ENCODE measurements around the gene BCKDK.

BCKDK gene

GRCh38 chr16:31074814-31075183 is 33.4 kb upstream of the BCKDK start:
- no peak for DNase-seq (ENCODE audit: extremely low spot score)
- TF ChIP-seq PKNOX1 (IDR thresholded peaks at IDR 0.05): no peak
- TF ChIP-seq L3MBTL2 (conservative IDR thresholded peaks at IDR 0.05): 0 out of 2 replicates have a peak, but pooled peaks have one; percentile 1
- ChIA-PET CTCF (no interaction called here), POLR2A (interaction anchor here (1.0 to 2.8 kb wide), 9 partner anchors 10 to 121 kb away, joined by 3 to 23 read pairs (median 9); partner anchors contain the start of genes KAT8, STX4 and VKORC1)

- POLR2A ChIA-PET: interaction anchor here (1.2 kb wide), 1 partner anchor 13 kb away, joined by 3 read pairs; the partner anchor contains the start of gene PRSS53
- TF ChIP-seq FOXM1 (IDR thresholded peaks at IDR 0.05; ENCODE audit: borderline replicate concordance): no peak
- TF ChIP-seq TARDBP (IDR thresholded peaks at IDR 0.05): no peak
- TF ChIP-seq HDGF (IDR thresholded peaks at IDR 0.05; ENCODE audit: borderline replicate concordance): no peak
- no peak for TF ChIP-seq ELF4 (IDR thresholded peaks at IDR 0.05)
- TF ChIP-seq NFRKB (IDR thresholded peaks at IDR 0.05): no peak
- TF ChIP-seq PKNOX1 (IDR thresholded peaks at IDR 0.05): no peak
- no peak for TF ChIP-seq ARNT (IDR thresholded peaks at IDR 0.05)
- no peak for TF ChIP-seq BHLHE40 (IDR thresholded peaks at IDR 0.05; ENCODE audit: borderline replicate concordance)
- TF ChIP-seq L3MBTL2 (conservative IDR thresholded peaks at IDR 0.05): no peak
- CTCF ChIA-PET: no interaction called here
- DNase-seq (ENCODE audit: extremely low spot score): no peak
These were observed 31.9 kb upstream of the BCKDK start for GRCh38 chr16:31076319-31076718.

DNA sequence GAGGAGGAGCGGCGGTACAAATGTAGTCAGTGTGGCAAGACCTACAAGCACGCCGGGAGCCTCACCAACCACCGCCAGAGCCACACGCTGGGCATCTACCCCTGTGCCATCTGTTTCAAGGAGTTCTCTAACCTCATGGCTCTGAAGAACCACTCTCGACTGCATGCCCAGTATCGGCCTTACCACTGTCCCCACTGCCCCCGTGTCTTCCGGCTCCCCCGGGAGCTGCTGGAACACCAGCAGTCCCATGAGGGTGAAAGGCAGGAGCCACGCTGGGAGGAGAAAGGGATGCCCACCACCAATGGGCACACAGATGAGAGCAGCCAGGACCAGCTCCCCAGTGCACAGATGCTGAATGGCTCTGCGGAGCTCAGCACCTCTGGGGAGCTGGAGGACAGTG is 31.2 kb upstream of the BCKDK start:
- no peak for DNase-seq (ENCODE audit: extremely low spot score)
- POLR2A ChIA-PET: interaction anchor here (0.8 to 1.6 kb wide), 2 partner anchors 9 to 19 kb away, joined by 4 read pairs; no protein-coding TSS in a partner anchor
- no peak for TF ChIP-seq CTBP1 (IDR thresholded peaks at IDR 0.05; ENCODE audit: borderline replicate concordance)
- no peak for TF ChIP-seq FOXK2 (IDR thresholded peaks at IDR 0.05)
- no peak for TF ChIP-seq SUZ12 (IDR thresholded peaks at IDR 0.05)
- no peak for TF ChIP-seq LEF1 (IDR thresholded peaks at IDR 0.05; ENCODE audit: borderline replicate concordance)
- no peak for TF ChIP-seq ZNF384 (IDR thresholded peaks at IDR 0.05)
- TF ChIP-seq TARDBP (IDR thresholded peaks at IDR 0.05): no peak
- TF ChIP-seq SP1 (IDR thresholded peaks at IDR 0.05): no peak
- no peak for TF ChIP-seq FOXA1 (IDR thresholded peaks at IDR 0.05)
- no peak for TF ChIP-seq ARNT (IDR thresholded peaks at IDR 0.05)
- no peak for TF ChIP-seq ELF4 (IDR thresholded peaks at IDR 0.05)
- no peak for TF ChIP-seq NFRKB (IDR thresholded peaks at IDR 0.05)
- TF ChIP-seq PKNOX1 (IDR thresholded peaks at IDR 0.05): no peak
- CTCF ChIA-PET: no interaction called here

GRCh38 chr16:31077592-31078396 is 30.4 kb upstream of the BCKDK start:
- POLR2A ChIA-PET: interaction anchor here (0.8 to 1.6 kb wide), 3 partner anchors 9 to 64 kb away, joined by 3 to 4 read pairs (median 4); no protein-coding TSS in a partner anchor
- DNase-seq (ENCODE audit: extremely low spot score): no peak
- TF ChIP-seq TARDBP (IDR thresholded peaks at IDR 0.05): no peak
- CTCF ChIA-PET: no interaction called here

GRCh38 chr16:31078597-31079341 is 29.4 kb upstream of the BCKDK start:
- no peak for TF ChIP-seq HDGF (IDR thresholded peaks at IDR 0.05; ENCODE audit: borderline replicate concordance)
- TF ChIP-seq TARDBP (IDR thresholded peaks at IDR 0.05): no peak
- no peak for TF ChIP-seq FOXK2 (IDR thresholded peaks at IDR 0.05)
- TF ChIP-seq PKNOX1 (IDR thresholded peaks at IDR 0.05): no peak
- TF ChIP-seq CTBP1 (IDR thresholded peaks at IDR 0.05; ENCODE audit: borderline replicate concordance): no peak
- TF ChIP-seq ARNT (IDR thresholded peaks at IDR 0.05): no peak
- TF ChIP-seq NFRKB (IDR thresholded peaks at IDR 0.05): no peak
- TF ChIP-seq BHLHE40 (IDR thresholded peaks at IDR 0.05; ENCODE audit: borderline replicate concordance): no peak
- no peak for TF ChIP-seq SP1 (IDR thresholded peaks at IDR 0.05)
- no peak for TF ChIP-seq FOXM1 (IDR thresholded peaks at IDR 0.05; ENCODE audit: borderline replicate concordance)
- TF ChIP-seq ZNF384 (IDR thresholded peaks at IDR 0.05): no peak
- POLR2A ChIA-PET: interaction anchor here (1.4 kb wide), 1 partner anchor 63 kb away, joined by 3 read pairs; no protein-coding TSS in a partner anchor
- CTCF ChIA-PET: no interaction called here
- DNase-seq (ENCODE audit: extremely low spot score): no peak

GRCh38 chr16:31079342-31079944 is 28.7 kb upstream of the BCKDK start:
- CTCF ChIA-PET: no interaction called here
- no peak for DNase-seq (ENCODE audit: extremely low spot score)
- POLR2A ChIA-PET: no interaction called here
- TF ChIP-seq SP1 (IDR thresholded peaks at IDR 0.05) (no peak), FOXK2 (IDR thresholded peaks at IDR 0.05) (no peak), L3MBTL2 (conservative IDR thresholded peaks at IDR 0.05) (no peak), NFRKB (IDR thresholded peaks at IDR 0.05) (no peak)

Measured in HEK293T (cell line).